C4-2B (cell line): ENCODE data around the gene GBE1.

Experiments used
- ZFX ChIP-seq: fragments of 450-650 bp; IDR thresholded peaks from 2 replicates; pipeline ENCODE4 v1.6.1; 2017
- TF ChIP-seq, protein P1 (sequence below): fragments of 450-650 bp; conservative IDR thresholded peaks from 2 replicates; pipeline ENCODE4 v1.5.1; 2017; ENCODE audit warnings: mild to moderate bottlenecking

DNA sequence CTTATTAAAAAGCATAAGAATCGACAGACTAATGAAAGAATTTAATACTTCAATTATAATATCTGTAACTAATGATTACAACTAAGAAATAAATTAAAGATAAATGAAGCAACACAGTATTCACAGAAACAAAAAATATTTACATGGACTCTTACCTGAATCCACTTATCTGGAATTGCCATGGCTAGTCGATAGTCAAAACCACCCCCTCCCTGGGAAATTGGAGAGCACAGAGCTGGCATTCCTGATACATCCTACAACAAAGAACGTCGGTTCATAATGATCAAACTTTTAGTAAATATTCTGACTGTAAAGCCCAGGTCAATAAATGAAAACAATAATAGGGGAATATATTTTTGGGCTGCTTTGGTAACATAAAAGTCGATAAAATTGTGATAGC lies 175.5 kb downstream of the GBE1 start:
- TF ChIP-seq, protein P1, sequence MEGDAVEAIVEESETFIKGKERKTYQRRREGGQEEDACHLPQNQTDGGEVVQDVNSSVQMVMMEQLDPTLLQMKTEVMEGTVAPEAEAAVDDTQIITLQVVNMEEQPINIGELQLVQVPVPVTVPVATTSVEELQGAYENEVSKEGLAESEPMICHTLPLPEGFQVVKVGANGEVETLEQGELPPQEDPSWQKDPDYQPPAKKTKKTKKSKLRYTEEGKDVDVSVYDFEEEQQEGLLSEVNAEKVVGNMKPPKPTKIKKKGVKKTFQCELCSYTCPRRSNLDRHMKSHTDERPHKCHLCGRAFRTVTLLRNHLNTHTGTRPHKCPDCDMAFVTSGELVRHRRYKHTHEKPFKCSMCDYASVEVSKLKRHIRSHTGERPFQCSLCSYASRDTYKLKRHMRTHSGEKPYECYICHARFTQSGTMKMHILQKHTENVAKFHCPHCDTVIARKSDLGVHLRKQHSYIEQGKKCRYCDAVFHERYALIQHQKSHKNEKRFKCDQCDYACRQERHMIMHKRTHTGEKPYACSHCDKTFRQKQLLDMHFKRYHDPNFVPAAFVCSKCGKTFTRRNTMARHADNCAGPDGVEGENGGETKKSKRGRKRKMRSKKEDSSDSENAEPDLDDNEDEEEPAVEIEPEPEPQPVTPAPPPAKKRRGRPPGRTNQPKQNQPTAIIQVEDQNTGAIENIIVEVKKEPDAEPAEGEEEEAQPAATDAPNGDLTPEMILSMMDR, result no peak
- TF ChIP-seq ZFX, result no peak
